ENCODE data around the gene ATOH8.

Gene ATOH8

DNA sequence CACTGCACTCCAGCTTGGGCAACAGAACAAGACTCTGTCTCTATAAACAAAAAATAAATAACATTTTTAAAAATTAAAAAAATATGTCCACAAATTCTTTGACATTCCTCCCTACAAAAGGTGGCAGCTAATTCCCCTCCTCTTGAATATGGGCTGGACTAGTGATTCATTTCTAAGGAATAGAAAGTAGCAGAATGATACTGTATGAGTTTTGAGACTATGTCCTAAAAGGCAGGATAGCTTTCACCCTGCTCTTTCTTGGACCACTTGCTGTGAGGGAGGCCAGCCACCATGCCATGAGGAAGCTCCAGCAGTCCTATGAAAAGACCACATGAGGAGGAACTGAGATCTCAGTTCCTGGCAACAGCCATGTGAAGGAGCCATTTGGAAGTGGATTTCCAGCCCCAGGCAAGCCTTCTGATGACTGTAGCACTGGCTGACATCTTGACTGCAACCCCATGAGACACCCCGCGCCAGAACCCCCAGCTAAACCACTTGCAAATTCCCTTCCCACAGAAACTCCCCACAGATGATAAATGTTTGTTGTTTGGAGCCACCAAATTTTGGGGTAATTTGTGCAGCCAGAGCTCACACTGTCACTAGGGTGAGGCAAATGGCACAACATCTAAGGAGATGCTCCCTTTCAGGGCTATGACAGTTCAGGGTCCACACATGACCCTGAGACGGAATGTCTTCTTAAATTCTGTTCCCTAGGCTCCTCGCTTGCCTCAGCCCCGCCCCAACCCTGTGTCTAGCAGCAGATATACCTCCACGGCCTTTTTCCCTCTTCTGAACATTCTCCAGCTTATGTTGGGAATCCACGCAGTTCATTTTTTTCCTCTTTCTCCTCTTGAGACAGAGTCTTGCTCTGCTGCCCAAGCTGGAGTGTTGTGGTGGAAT is 17.1 kb upstream of the ATOH8 start:
- DNase-seq, result no peak

DNA sequence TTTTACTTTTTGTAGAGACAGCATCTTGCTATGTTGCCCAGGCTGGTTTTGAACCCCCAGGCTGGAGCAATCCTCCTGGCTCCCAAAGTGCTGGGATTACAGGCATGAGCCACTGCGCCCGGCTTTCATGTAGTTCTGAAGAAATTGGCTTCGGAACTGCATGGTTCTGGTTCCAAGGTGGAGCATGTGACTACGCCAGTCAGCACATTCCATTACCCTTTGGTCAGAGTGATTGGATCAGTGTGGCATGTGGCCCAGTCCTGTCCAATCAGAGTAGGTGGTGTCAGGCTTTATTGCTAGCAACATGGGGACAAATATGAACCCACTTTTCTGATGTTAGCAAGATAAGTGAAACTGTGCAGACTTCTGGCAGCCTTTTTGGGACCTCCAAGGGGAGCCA is 16.3 kb upstream of the ATOH8 start:
- DNase-seq, result no peak

DNA sequence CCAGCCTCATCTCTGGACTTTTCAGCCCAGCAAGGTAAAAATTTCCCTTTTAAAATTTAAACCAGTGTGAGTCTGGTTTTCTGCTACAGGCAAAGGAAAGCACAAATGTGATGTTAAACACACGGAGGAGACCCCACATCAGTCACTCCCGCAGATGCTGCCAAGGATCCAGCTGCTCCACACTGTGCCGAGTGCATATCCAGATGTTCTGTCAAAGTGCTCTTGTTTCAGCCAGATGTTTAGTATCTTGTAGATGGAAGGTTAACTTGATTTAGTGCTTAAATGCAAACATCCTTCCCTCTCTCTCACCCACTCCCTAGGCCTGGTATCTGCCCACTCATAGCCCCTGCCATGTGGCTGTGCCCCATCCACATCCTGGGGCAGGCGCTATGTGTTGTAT is 15.8 kb upstream of the ATOH8 start:
- no peak for DNase-seq

DNA sequence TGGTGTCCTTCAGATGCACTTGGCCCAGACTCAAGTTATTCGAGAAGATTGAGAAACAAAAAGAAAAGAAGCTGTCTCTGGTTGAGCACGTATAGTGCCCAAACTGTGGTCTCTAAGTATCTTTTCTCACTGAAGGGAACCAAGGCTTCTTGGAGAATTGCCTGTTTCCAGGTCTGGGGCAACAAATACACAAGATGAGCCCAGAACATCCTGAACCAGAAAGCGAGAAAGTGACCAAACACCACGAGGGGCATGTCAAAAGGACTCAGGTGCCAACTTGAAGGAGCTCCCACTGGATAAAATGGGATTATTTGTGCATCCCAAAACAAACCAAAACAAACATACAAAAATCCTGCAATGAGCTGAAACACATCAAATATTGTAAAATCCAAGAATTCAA is 13.6 kb upstream of the ATOH8 start:
- no peak for DNase-seq

DNA sequence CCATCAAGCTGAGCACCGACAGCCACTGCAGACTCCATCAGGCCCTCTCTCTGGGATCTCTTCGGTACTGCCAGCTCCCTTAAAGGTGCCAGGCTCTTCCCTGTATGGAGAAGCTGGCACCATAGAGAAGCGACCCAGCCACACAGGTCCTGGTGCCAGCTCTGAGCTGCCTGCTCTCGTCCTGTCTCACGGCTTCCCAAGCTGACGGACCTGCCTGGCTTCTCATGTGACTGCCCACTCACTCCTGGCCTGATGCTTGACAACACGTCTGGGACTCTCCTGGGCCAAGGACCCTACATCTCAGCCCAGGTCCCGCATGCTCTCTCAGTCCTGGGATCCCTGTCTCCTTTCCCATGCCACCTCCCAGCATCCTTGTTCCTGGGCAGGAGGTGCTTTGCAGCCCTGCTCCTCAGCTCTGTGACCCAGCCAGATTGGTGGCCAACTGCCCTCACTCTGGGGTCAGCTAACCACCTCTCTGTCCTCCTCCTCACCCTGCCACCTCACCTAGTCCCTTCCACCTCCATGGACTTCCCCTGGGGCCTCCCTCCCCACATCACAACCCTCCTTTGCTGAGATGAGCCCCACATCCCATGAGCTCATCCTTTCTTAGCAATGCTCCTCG is 12.5 kb upstream of the ATOH8 start:
- no peak for DNase-seq

DNA sequence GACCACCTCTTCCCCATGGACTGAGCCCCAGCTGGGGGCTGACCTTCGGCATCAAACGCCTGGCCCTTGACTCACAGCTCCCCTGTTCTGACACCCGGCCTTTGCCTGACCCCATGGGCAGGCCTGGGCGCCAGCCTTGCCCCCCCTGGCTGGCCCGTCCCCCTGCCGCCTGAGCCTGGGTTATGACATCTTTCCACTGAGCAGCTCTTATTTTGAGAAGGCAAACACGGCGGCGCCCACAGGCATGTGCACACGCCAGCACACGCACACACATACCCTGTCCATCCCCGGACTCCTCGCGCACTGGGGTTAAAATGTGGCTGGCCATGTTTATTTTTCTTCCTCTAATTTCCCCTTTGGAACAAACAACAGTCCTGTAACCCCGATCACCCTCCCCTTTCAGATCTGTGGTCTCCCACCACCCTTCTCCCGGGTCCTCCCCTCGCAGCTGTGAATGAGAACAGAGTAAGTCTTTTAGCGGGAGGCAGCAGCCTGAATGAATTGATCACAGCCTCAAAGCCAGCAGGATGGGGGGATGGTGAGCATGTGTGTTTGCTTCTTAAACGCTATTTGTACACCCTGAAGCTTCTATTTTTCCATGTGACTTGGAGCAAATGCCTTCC is 11.8 kb upstream of the ATOH8 start:
- peak; percentile 87 for DNase-seq

DNA sequence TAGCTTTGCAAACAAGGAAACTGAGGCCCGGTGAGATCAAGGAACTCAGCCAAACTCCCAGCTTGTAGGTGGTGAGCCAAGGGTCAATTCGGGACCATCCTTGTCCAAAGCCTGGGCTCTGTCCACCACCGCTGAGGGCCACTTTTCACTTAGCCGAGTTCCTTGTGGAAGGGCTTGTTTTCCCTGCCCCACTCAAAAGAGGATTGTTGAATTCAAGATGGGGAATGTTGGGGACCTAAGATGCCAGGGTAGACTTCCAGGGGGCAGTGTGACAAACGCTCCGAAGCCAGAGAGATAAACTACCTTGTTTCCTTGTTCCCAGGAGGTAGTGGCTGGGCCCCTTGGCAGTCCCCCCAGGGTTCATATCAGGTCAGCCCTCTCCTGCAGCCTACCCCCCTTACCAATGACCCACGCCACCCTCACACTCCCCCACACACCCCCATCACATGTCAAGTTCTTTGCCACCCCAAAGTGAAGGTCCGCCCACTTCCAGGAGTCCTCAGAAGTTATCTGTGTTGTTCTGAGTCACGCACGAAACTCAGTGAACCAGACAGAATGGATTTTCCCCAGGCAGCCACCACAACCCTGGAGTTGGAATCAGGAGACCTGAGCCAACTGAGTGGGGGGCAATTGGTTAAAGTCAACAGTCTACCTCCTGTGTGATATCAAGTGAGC is 10.3 kb upstream of the ATOH8 start:
- no peak for DNase-seq

DNA sequence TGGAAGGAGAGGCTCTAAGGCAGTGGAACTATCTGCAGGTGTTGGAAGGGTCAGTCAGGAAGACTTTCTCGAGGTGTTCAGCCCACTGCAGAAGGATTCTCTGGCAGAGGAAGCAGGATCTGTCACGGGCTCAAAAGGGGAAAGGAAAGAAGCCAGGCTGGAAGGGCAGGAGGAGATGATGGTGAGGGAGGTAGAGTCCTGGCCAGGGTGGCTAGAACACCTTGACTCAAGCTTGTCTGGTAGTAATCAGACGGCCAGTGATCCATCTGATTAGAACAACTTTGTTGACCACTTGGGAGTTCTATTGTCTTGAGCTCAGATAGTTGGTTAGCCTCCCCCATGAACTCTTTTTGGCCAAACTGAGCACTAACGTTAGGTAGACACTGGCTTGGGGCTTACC is 9.7 kb upstream of the ATOH8 start:
- no peak for DNase-seq

DNA sequence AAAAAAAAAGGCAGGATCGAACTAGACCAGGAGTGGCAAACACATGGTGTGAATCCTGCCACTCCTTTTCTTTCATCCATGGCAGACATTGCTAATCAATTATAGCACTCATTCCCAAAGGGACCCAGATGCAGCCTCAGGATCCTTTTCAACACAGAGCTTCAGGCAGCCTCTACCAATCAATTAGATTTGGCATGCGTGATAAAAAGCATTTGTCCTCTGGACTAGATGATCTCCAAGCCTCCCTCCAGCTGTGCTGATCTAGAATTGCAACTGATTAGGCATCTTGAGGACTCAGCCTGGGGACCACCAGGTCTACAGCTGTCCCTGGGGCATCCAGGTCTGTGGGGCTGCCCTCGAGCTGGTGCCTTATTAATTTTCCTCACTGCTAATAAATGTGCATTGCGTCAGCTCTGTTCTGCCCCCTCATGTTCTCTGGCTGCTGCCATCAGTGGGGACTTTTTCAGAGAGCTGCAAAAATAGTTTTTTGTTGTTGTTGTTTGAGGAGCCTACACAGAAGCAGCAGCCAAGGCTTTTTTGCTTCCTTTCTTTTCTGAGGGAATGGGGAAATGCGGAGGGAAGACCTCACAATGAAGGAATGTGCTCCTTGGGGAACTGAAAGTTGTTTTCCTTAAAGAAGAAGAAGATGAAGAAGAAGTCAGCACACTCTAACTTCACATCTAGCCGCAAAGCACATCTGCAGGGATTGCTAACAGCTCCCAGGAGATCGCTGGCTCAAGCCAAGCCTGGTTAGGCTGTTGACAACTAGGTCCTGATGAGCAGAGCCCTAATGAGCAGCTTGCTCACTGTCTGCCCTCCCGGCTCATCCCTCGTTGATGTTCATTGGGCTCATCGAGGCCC is 8.8 kb upstream of the ATOH8 start:
- DNase-seq, result no peak

DNA sequence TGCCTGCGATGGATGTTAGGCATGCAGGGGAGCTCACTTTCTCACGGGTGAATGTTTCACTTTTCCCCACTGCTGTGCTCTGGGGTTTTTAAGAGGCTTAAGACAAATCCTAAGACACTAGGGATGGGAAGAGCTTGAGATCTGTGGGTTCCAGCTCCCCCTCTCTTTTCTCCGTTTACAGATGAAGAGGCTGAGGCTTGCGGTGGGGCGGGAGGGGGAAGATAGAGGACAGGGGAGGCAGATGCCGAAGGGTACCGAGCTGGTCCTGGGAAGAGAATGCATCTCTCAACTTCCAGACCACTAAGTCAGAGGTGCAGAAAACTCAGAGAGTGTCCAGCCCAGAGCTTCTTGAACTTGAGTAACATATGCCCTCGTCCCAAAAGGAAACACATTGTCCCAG is 8.2 kb upstream of the ATOH8 start:
- no peak for DNase-seq

DNA sequence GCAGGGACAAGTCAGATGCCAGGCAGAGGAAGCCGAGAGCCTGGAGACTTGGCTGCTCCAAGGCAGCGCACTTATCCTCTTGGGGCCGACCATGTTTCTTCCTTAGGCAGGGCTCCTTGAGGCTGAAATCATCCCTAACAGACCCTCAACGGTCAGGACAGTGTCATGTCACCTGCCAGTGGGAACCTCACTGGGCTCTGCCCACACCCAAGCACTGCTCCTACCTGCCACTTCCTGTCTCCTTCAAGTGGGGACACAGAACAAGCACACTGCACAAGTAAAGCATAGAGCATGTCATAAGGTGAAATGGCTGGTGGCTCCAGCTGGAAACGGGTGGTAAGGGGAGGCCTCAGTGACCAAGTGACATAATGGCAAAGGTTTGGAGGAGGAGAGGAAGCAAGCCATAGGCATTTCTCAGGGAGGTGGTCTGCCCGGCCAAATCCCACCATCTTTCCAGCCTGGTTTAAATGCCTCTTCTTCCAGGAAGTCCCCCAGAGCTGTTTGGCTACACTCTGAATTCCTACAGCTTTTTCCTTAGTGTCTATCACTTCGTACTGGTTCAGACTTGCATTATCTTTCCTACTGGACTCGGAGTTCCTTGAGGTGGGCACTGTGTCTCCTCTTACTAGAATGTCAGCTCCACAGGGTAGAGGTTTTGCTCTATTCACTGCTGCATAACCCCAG is 7.3 kb upstream of the ATOH8 start:
- no peak for DNase-seq

DNA sequence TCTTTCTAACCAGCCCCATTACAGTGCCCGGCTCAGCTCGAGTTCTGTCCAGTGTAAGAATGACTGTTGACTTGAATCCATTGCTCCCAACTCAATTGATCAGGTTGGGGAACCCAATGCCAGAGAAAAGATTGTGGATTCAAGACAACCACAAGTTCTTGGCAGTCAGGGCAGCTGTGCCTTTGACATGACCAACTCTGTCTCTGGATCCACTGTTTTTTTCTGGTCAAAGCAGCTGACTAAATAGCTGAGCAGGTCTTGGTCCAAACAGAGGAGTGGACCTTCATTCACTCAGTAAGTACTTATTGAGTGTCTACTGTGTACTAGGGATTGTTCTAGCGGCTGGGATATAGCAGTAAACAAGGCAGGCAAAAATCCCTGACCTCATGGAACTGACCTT is 6.3 kb upstream of the ATOH8 start:
- no peak for DNase-seq

DNA sequence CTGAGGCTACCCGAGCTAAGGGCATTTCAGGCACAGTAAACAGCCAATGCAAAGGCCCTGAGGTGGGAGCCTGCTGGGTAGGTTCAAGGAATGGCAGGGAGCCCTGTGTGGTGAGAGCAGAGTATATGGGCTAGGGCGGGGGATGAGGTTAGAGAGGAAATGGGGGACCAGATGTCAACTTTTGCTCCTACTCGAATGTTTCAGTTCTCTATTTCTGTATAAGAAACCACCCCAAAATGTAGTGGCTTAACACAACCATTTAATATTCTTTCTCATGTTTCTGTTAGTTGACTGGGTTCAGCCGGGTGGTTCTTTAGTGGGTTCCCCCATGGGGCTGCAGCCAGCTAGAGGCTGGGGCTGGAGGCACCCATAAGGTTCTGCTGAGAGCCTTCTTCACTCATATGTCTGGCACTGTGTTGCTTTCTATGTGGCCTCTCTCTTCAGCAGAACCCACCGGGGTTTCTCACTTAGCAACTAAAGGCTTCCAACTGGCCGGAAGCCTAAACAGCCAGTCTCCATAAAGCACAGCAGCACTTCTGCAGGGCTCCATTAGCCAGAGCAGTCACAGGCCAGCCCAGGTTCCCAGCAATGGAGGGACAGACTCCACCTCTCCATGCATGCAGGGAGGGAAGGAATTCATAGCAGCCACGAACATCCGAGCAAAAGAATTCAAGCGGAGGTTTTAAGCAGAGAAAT is 5.6 kb upstream of the ATOH8 start:
- no peak for DNase-seq

DNA sequence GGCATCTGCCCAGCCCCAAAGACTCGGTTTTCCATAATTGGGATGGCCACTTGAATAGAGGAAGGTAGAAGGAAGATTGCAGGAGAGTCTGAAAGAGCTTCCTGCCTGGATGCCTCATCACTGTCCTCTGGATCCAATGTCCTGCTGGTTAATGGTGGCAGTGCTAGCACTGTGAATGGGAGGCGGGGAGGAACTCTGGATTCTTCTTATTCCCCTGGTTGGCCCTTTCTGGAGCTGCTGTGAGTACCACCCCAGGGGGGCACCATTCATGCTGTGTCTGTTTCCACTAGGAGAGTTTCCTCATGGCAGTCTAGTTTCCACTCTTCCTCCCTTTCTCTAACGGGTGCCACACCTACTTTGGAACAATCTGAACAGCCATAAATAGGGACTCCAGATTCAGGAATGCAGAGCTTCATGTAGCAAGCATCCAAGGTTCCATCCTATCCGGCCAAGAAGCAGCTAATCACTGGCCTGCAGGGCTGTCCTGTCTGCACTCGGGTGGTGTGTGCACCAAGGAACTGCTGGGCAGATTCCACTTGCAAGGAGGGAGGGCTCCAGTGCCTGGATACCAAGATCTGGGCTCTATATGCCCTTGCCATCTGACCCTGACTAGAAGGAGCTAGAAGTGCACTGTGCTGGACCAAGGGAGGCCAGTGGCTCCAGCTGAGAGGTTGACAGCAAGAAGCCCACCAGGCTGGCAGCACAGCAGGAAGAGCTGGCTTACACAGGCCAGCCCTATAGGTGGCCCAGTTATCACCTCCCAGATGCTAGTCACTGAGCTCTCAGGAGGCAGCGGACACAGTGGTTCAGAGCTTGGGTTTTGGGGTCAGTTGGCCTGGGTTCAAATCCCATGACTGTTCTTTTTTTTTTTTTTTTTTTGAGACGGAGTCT is 4.6 kb upstream of the ATOH8 start:
- no peak for DNase-seq

DNA sequence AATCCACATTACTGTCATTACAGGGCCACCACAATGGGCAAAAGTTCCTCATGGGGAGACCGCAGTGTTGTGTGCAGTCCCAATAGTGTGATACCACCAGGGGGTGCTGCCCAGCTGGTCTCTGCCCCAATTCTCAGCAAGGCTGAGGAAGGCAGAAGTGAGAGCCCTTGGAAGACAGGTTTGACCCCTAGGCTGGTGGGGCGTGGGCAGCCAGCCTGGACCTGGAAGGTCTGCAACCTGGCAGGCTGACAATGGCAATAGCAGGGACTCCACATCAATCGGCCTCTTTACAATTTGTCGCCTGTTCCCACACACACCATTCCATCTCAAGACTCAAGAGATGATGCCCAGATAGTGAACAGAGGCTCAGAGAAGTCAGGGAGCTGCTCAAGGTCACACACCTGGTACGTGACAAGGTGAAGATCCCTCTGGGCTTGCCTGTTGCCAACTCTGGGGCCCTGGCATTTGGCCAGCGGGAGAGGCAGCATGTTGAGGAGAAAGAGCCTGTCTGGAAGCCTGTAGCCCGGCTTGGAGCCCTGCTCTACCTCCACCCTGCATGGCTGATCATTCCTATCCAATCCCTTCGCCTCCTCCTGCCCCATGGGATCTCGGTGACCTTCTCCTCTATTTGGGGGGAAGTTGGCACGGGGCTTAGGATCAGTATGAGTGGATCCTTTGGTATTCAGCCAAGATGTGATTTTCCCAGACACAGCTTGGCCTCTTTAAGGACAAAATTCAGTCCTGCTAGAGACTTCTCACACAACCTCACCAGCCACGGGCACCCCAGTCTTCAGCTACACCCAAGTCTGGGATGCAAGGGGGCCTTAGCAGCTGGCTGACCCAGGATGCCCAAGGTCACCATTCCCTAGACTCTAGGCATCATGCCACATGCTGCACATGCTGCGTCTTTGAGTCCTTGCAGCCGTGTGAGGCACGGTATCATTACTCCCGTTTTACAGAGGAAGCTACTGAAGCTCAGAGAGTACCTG is 2.9 kb upstream of the ATOH8 start:
- DNase-seq, result peak; percentile 35

DNA sequence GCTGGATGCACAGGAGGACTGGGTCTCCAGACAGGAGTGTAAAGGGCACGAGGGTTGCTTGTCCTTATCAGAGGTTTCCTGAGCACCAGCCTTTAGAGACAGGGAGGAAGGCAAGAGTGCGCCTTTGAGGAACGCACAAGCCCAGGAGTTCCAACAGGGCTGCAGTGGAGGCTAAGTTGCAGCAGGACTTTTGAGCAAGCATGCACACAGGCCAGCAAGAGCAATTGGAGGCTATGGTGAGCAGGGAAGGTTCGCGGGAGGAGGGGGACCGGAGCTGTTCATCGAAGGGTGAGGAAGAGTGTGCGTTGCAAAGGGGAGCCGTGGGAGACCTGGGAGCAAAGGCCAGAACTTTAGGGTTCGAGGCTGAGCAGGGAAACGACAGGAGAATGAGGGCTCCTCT is 2.2 kb upstream of the ATOH8 start:
- DNase-seq, result no peak

DNA sequence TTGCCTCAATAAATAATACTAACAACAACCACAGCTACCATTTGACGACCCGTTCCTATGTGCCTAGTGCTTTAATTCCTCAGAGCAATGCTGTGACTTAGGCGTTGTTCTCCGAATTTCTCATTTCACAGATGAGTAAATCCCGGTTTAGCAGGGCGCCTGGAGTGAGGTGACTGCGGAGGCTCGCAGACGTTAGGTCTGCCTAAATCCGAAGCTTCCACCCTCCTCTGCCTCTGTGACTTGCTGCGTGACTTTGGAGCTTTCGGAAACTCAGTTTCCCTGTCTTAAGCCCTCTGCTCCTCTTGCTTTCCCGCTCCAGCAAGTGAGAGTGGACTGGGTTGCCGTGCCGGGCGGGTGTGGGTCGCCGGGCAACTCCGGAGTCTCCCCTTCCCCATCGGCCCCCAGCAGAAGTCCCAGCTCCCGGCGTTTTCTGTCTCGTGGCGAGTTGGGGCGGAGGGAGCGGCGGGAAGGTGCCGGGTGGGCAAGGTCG is 711 bp upstream of the ATOH8 start:
- DNase-seq, result no peak

DNA sequence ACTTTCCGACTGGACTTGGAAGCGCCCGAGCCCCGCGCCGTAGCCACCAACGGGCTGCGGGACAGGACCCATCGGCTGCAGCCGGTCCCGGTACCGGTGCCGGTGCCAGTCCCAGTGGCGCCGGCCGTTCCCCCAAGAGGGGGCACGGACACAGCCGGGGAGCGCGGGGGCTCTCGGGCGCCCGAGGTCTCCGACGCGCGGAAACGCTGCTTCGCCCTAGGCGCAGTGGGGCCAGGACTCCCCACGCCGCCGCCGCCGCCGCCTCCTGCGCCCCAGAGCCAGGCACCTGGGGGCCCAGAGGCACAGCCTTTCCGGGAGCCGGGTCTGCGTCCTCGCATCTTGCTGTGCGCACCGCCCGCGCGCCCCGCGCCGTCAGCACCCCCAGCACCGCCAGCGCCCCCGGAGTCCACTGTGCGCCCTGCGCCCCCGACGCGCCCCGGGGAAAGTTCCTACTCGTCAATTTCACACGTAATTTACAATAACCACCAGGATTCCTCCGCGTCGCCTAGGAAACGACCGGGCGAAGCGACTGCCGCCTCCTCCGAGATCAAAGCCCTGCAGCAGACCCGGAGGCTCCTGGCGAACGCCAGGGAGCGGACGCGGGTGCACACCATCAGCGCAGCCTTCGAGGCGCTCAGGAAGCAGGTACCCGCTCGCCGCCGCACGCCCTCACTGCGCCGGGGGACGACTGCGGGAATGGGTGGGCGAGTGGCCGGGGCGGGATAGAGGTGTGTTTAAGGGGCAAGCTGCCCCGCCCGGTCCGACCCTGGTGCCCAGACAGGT is 713 bp downstream of the ATOH8 start:
- peak; percentile 17 for DNase-seq
